GM19395 (cell line): ENCODE data around the gene ATF1.

Experiments used
- ATAC-seq: cut with Tn5 transposase; IDR thresholded peaks from one replicate; pipeline ENCODE4 v1.9.1; 2021; ENCODE audit warnings: mild to moderate bottlenecking, moderate library complexity; ENCODE audit not compliant: unreplicated experiment

The ATF1 gene

DNA sequence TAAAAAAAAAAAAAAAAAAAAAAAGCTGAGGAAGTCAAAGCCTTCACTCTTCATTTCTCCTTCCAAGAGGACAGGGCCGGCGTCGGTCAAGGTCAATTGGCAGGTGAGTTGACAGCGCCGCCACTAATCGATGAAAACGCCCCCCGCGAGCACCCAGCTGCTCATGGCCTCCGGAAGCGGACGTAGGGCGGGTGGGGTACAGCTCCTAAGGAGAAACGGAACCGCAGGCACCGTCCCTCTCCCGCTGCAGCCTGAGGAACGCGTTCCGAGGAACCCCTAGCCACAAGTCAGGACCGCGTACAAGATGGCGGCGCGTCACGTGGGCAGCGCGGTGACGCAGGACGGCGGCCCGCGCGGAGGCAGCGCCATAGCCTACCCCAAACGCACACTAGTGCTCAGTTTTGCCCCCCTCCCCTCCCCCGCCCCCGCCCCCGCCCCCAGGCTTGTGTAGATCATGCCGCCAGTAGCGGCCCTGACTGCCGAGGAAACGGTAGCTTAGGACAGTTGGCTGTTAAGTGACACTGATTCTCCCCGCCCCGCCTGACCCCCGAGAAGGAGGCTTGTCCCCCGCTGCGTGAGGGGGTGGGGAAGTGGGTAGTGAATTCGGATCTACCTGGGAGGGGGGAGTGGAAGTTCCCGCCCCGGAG, at the start of gene ATF1:
TSS of gene ATF1 (plus strand) at position 463 of the 647 bp plus-strand sequence. CDS start 16,045 bp downstream, outside the sequence.
- peak; percentile 74 for ATAC-seq

DNA sequence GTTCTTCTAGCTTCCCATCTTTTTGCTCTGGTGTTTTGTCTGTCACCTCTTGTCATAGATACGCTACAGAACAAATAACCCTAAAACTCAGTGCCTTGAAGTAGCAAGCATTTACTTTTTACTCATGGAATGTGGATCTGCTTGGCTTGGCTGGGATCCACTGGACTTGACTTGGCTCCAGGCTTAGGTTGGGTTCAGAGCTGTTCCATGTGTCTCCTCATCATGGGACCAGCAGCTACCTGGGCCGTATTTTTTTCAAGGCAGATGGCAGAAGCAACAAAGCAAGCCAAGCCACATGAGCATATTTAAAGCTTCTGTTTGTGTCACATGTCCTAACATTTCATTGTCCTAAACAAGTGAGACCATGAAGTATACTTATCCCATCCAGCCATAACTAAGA, 48.7 kb upstream of the ATF1 start:
- ATAC-seq, result no peak

DNA sequence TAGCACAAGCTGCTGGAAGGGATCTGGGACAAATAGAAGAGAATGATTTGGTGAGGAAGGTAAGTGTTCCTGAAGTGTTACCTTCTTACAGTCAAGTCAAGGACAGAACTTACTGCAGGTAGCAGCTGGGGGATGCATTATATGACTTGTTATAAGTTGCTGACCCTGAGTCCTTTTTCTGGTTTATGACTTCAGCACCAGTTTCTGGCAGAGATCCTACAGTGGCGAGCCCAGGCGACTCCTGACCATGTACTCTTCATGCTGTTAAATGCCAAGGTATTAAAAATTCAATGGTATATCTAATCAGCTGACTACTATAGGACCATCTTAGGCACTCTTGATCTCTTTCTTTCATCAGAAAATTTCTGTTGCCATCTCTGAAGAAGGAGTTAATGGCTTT, 45.1 kb upstream of the ATF1 start:
- no peak for ATAC-seq

DNA sequence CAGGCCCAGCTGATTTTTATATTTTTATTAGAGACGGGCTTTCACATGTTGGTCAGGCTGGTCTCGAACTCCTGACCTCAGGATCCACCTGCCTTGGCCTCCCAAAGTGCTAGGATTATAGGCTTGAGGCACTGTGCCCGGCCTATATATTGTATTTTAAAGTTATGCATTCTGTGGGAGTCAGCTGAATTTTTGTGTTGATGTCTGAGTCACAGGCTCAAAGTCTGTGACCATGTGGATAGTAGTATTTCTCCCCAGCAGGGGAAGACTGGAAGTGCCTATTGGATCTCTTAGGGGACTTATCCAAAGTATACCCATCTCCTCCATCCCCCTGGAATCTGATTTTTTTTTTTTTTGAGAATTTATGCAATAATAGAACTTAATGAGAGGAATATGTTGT, 43.8 kb upstream of the ATF1 start:
- no peak for ATAC-seq

DNA sequence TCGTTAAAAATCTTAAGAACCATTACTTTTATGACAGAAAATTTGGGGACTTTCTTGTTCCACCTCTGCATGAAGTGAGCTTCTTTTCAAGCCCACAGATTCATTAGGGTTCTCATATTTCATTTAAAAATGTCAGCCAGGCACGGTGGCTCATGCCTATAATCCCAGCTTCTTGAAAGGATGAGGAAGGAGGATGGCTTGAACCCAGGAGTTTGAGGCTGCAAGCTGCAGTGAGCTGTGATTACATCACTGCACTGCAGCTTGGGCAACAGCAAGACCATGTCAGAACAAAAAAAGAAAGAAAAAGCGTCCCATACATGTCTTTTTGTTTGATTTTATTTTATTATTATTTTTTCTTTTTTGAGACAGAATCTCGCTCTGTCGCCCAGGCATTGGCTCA, 43.4 kb upstream of the ATF1 start:
- ATAC-seq, result no peak

DNA sequence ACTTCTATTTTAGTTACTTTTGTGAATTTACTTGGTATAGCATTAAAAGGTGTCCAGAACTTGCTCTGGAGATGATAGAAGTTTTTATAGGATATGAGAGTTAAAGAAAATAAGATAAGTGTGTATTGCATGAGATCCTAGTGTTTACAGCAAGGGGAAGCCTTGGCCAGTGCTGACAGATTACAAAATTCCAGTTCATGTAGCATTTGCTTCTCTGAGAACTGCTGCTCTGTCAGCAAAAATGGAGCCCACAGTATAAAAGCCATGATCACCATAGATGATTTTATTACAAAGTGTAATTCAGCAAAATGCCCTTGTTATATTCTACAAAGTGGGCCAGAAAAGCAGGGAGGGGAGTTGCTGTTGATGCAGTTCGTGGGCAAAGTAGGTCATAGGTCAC, 40.0 kb upstream of the ATF1 start:
- ATAC-seq, result no peak

DNA sequence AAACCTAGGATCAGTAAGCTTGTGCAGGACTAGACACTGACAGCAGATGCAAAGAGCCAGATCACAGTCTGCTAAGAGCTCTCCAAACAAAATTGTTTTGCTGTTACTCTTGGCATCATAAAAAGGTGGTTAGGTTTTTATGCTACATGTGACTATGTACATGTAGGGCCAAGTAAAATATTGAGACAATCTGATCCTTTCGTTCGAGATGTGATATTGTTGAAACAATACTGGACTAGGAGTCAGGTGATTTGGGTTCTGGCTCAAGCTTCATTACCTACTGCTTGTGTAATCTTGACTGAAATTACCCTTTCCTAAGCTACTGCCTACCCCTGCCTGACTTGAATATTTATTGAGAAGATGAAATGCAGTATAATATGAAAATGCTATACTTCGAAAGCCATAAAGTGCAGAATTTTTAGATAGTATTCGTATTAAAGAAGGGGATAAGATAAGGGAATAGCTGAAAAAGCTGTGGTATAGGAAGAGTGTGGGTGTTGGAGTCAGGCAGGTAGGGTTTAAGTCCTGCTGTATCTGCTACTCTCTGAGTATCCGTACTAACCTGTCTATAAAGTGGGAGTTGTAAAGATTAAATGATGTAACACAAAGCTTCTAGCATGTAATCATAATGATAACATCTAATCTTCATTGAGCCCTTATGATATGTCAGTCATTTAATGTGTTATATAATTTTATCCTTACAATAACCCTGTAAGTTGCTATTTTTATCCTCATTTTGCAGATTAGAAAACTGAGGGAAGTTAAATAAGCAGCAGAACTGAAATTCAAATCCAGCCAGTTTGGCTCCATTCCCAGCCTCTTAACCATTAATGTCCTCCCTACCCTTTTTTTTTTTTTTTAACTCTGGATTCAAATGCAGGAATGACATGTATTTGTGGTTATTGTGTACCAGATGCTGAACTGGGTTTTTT, 38.6 kb upstream of the ATF1 start:
- ATAC-seq, result no peak

DNA sequence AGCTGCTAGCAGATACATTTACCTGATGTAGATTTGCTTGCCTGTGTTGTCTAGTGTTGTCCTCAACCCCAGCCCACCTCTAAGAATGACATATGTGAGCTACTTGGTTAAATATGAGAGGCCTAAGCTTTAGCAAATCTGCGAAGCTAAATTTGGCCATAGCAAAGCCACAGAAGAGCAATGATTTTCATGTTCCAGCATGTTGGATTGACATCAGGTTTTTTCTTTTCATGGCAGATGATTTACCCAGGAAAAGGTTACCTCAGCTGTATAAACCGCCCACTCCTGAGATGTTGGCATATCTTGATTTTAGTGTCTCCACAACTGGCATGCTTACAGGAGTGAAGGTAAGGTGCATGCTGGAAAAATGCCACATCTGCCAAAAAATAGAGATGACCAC, 36.4 kb upstream of the ATF1 start:
- ATAC-seq, result no peak

DNA sequence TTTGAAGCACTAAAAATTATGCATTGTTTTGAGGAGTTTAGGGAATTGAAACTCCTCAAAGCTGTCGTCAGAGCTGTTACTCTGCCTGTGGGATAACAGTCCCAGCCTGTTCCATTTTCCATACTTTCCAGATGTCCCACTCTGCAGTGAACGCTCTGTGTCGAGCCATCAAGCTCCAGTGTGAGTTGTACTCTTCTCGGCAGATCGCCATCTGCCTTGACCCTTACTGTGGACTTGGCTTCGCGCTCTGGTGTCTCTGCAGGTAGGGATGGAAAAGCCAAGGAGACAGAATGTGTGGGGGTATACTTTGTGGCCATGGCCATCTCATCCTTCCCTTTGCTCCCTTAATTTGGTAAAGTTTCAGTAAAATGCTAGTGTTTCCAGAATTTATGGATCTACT, 35.5 kb upstream of the ATF1 start:
- no peak for ATAC-seq

DNA sequence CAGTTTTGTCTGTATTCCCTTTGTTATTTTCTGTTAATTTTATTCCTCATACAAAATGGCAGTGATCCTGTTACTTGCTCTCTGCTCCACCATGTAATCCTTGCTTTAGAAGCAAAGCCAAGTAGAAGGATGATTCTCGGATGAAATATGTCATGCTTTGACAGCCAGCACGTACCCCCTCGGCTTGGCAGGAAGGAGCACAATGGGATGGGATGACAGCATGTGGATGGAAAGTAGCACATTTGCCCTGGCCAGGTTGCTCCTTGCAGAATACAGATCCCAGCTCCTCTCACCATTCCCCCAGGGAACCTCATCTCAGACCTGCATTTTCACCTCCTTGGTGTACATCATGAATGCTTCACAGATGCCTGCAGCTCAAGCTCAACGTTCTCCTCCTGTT, 35.1 kb upstream of the ATF1 start:
- ATAC-seq, result no peak

DNA sequence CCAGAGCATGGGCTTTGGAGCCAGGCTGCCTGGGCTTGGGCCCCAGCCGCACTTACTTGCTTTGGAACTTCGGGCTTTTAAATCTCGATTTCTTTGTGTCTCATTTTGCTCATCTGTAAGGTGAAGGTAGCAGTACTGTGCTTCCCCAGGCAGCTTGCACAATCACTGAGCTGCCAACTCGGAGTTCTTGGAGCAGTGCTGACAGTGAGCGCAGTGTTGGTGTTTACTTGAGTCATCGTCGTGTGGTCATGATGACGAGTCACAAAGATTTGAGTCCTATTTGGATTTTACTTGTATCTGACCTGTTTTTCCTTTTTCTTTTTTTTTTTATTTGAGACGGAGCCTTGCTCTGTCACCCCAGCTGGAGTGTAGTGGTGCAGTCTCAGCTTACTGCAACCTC, 31.3 kb upstream of the ATF1 start:
- ATAC-seq, result no peak

DNA sequence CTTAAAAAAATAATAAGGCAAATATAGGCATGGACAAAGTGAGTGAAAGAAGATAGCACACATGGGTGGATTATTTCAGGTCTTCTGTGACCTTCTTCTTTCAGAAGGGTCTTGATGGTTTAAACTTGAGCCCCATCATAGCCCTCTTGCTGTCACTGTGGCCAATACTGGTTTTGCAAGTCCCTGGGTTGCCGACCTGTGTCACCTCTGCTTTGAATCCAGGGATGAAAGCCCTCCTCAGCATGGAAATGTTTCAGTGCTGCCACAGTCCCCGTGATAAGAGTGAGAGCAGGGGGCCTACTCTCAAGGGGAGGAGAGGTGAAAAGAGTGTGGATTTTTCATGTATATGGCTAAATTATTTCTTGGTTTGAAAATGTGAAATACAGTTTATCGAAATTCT, 30.2 kb upstream of the ATF1 start:
- no peak for ATAC-seq

DNA sequence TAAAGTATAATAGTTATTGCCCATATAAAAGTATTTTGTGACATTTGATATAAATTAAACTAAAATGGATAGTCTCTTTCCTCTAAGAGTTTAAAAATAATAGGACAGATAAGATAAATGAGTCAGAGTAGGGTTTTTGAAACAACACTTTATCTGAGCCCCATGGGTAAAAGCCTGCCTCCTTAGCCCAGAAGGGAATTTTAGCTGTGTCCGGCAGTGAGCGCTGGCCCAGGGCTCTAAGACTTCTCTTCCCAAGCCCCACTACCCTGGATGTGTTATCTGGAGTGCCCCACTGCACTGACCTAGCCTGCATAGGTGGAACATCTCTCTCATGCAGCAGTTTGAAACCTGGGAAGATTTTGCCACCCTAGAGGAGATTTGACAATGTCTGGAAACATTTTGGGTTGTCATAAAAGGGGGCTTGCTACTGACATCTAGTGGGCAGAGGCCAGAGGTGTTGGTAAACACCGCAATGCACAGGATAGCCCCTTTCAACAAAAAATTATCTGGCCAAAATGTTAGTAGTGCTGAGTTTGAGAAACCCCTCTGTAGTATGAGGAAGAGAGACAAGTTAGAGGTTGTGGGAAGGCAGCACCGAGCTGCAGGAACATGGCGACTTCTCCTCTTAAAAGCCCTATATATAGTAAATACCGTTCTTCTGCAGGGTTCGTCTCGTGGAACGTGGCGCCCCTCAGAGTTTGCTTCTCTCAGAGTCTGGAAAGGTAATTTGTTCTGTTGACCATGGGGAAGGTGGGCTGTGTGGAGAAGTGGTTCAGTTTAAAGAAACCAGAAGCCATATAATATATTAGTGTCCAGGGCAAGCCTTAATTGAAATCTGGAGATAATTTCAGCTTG, 29.3 kb upstream of the ATF1 start:
- no peak for ATAC-seq

DNA sequence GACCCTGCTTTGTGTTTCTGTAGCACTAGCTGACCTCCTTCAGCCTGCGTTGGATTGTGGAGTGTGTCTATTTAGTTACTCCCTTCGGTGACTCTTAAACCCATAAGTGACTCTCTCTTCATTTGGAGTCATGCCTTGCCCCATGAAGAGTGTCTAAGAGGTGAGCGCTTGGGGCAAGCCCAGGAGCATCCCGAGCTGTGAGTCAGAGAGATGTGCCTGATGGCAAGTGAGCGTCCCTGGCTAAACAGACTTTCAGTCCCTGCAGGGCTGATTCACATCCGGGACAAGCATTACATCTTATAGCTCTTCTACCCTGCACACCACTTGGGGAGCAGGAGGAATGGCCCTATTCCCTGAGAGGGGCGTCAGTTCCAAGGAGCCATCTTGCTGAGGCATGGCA, 24.3 kb upstream of the ATF1 start:
- ATAC-seq, result no peak

DNA sequence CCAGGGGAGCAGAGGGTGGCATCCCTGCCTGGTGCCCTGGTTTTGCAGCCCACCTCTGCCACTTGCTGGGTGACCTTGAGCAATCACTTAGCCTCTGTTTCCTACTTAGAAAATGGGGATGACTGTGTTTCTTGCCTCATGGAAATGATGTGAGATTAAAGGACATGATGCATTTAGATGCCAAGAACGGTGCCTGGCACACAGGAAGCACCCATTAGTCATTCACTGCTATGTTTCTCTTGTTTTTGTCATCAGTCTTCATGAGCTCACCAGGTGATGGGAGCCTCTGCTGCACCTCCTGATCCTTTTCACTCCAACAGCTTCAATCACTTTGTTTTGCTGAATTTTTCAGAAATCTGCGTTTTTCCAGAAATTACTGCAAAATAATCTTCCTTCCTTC, 23.6 kb upstream of the ATF1 start:
- no peak for ATAC-seq

DNA sequence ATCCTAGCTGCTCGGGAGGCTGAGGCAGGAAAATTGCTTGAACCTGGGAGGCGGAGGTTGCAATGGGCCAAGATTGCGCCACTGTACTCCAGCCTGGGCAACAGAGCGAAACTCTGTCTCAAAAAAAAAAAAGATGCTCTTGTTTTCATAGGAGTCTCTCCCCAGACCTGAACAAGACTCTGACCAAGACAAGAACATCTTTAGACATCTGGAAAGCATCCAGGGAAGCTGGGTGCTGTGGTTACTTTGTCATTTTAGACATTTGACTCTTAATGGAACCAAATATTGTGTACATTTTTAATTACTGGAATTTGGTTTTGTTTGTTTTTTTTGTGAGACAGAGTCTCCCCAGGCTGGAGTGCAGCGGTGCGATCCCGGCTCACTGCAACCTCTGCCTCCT, 21.1 kb upstream of the ATF1 start:
- ATAC-seq, result no peak

DNA sequence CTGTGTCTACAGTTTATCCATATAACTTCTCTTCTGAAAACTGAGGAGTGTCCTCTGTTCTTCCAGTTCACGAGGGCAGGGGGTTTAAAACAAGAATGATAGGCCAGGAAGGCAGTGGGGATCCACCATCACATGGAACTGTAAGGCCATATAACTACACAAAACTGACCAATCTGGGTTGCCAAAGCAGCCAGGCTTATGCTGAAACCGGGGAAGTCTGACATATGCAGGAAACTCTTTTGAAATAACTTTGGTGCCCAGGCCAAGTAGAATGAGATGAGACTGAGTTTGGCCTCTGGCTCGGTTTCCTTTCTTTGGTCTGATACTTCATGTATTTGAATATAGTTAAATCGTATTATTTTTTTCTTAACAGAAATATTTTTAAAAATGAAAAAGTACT, 18.0 kb upstream of the ATF1 start:
- no peak for ATAC-seq

DNA sequence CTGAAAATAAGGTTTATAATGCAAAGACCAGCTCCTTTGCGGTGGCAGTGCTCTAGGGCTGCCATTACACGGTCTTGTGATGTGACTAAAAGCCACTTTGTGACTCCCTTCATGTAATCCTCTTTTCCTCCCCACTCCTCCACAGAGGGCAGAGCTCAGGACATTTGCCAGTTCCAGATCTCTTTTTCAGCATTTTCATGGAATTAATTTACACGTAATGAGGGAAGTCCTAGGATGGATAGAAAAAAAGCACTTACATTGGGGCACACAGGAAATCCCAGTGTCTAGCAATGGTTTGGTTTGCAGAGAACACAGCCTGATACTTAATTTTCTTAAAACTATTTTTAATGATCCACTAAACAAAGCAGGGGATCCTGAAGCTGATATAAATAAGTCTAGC, 17.5 kb upstream of the ATF1 start:
- ATAC-seq, result no peak

DNA sequence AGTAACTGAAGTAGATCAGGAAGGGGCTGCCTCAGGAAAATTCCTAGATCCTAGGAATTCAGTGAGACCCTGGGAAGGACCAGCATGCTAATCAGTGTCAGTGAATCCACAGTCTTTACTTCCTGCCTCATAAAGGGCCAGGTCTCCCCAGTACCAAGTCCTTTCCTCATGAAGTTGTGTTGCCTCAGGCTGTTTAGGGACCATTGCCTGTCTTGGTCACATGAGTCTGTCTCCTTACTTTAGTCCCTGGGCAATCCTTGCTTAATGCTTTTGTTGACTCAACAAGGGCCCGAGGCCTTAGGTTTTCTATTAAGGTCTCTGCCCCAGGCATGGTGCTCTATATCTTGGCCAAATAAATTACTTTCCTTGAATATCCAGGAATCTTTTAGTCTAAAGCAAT, 16.1 kb upstream of the ATF1 start:
- no peak for ATAC-seq

DNA sequence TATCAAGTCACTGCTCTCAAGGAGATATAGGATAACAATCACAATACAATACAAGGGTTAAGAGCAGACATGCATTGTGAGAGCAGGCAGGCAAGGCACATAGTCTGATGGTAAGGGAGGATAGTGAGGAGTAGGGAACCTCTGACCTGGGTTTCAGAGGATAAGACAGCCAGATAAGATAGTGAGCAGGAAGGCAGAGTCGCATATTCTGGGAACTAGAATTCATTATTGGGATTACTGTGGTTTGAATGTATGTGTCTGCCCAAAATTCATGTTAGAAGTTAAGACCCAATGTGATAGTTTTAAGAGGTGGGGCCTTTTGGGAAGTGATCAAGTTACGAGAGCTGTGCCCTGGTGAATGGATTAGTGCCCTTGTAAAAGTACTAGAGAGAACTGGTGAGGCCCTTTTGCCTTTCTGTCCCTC, 14.4 kb upstream of the ATF1 start:
- ATAC-seq, result no peak

DNA sequence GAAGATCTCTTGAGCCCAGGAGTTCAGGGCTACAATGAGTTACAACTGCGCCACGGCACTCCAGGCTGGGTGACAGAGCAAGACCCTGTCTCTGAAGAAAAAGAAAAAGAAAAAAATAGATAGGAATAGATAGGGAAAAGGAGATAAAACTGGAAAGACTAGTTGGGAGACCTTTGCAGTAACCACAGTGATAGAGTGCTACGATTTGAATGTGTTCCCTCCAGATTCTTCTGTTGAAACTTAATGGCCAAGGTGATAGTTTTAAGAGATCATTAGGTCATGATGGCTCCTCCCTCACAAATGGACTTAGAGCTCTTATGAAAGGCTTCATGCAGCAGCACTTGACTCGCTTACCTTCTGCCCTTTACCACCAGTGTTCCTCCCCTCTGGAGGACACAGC, 13.5 kb upstream of the ATF1 start:
- no peak for ATAC-seq
